ENCODE results near the gene BPNT1.

DNA sequence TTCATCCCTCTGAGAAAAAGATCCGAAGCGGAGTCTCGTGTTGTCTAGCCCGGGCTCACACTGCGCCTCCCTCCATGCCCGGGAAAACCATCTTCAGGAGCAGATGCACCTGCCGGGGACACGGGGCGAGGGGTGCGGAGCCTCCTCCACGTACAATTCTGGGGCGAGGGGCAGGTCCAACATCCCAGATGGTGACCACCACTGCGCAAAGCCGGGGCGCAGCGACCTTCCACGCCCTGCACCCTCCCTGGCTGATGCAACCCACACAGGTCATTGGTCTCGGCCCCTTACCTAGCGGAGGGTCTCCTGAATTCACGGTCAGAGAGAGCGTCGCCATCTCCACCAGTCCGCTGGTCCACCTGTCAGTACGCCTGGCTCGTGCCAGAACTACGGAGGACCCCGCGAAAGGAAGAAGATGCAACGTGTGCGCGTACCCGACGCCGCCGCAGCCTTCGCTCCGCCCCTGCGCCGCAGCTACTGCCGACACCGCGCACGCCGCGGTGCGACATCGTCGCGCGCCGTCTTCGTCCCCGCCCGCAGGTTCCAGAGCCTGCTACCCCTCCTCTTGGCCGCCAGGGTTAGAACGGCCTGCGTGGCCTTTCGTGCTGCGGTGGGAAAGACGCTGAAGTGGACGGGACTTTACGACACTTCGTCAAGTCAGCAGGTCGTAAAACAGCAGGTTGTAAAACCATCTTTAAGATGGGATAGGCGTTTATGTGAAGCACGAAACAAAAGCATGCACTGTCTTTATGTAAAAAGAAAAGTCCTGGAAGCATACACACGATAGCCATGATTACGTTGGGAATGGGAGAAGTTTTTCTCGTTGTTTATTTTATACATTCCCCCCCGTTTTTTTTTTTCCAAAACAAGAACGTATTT, 43.3 kb downstream of the BPNT1 start, which contains the start of gene EPRS1:
- TF ChIP-seq EZH2 (IDR thresholded peaks at IDR 0.05; ENCODE audit: insufficient read depth, poor library complexity, severe bottlenecking) (no peak), EZH2phosphoT487 (IDR thresholded peaks at IDR 0.05; ENCODE audit: insufficient read depth, low read depth) (no peak)

All from GM23248 (cell line).